NOMO-1 (cell line): Measurements from ENCODE around the gene PAWR.
"Not testable (repeated sequence)": the region's sequence is repeated elsewhere in the genome, so short reads cannot be mapped to it uniquely, and the experiment has no call there.

Source experiments
- DNase-seq, 2 experiments: peaks; one replicate each; lab custom pipeline; 2025; ENCODE audit not compliant: unreplicated experiment in 2 of 2; lab: John Stamatoyannopoulos, UW

PAWR gene

GRCh38 chr12:79596719-79597350, 93.9 kb downstream of the PAWR start:
- no peak for DNase-seq

DNA sequence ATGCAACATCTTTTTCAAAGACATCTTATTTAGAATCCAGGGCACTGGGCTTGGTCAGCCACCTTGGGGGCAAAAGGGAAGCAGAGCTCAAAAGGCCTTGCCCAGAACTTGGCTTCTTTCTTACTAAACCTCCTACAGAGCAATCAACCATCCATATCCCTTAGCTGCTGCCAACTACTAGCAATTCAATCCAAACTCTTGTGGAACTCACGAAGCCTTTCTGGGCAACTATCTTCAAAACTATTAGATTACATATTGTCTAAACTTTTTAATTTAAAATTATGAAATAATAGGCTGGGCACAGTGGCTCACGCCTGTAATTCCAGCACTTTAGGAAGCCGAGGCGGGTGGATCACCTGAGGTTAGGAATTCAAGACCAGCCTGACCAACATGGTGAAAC, 95.5 kb downstream of the PAWR start:
- no peak for DNase-seq

DNA sequence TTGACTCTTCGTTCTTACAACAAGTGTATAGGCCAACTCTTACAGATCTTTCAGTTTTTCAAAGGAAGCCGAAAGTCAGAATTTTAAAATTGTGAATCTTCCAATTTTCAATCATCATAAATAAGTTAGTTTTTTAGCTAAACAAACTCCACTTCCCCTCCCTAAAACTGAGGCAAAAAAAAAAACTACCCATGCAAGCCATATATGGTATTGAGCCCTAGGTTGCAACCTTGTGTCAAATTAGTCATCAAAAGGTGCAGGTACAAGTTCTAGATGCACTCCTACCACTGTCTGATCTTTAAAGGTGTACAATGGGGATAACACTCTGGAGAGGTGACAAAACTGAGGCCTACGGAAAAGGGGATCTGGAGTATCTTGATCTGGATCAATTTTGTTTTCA, 97.9 kb downstream of the PAWR start:
- DNase-seq = no peak

DNA sequence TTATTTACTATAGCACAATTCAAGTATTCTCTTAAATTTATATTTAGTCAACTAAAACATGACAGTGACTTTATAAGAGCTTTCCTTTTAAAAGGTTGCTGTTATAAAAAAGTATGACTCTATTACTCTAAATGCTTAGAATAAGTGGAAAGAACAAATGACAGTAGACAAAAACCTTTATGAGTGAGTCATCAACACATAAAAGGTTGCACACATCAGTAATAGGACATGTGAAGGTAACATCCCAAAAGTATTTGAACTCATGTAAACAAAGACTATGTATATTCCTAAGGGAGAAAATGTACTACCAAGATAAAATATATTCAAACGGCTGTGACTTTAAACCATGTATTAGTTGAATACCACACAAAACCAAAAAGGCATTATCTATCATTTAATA, 98.8 kb downstream of the PAWR start:
- no peak for DNase-seq

DNA sequence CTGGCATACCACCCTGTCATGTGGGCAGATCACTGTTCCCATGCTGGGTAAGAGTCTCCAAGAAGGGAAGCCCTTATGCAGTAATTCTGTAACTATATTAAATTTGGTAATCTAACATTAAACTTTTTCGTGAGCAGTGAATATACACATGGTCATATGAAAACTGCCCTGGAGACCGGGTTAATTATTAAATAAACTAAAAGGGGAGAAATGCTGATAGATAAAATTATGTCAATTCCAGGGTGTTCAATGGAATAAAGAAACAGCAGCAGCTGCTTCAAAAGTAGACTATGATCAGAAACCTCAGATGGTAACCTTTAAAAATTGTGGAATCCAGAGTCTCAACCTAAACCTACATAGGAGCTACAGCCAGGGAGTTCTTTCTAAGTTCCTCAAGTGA, 100.0 kb downstream of the PAWR start:
- DNase-seq = no peak

GRCh38 chr12:79587368-79587767, 103.4 kb downstream of the PAWR start:
- DNase-seq = no peak

DNA sequence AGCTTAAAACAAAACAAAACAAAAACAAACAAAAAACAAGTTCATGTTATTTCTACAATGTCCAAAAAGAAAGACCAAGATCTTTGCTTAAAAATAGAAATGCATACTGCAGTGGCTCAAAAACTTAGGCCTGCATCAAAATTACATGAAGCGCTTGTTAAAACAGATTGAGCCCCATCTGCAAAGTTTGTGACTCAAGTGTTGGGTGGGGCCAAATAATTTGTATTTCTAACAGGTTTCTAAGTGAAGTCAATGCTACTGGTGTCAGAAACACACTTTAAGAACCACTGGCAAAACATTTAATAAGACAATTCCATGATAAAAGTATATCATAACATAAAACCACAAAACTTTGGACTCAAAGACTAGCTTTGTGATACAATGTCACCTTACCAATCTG, 105.6 kb downstream of the PAWR start:
- no peak for DNase-seq

- DNase-seq = no peak
These were observed 116.9 kb downstream of the PAWR start for GRCh38 chr12:79573820-79574219.

- no peak for DNase-seq
These were observed 121.1 kb downstream of the PAWR start for GRCh38 chr12:79569679-79570078.

DNA sequence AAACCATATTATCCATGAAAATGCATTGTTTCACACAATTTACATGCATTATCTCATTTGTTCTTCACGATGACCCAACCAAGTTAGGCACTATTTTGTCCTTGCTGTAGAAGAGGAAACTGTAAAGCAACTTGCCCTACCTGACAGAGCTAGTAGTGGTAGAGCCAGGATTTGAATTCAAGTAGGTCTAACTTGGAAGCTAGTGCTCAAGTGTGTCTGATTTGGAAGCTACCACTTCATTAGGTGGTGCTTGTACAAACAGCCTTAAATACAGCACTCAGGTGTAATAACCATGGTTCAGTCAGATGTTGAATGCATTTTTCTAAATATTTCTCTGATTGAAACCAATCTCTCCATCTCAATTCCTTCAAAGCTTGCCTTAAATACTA, 123.6 kb downstream of the PAWR start:
- no peak for DNase-seq

DNA sequence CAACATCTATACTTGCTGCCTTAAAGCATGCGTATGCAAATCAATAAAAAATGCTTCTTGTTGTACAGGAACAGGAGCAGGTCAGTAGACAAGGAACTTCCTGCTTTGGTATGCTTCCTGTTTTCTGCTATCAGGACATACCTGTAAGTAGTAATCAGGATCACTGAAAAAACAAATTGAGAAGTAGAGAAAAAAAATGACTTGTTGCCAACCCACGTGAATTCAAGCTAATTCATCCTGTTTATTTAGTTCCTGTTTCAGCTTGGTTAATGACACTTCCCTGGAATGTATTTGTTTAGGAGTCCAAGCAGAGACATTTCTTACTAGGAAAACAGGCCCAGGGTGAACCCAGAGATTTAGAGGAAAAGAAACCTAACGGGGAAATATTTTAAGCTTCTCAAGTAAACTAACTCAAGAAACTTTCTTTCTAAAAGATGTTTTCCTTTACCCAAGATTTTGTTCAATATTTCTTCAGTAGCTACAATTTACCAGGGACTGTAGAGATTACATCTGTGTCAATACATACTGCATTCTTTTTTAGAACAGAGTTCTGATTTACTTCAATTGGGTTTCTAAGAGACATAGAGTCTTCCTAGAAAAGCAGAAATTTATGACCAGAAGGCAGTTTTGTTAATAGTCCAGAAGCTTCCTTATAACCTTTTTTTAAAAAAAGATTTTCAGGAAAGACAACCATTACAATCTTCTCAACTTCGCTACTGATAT, 124.2 kb downstream of the PAWR start:
- DNase-seq = no peak

- DNase-seq = not testable (repeated sequence)
These were observed 125.9 kb downstream of the PAWR start for GRCh38 chr12:79564727-79565350.

DNA sequence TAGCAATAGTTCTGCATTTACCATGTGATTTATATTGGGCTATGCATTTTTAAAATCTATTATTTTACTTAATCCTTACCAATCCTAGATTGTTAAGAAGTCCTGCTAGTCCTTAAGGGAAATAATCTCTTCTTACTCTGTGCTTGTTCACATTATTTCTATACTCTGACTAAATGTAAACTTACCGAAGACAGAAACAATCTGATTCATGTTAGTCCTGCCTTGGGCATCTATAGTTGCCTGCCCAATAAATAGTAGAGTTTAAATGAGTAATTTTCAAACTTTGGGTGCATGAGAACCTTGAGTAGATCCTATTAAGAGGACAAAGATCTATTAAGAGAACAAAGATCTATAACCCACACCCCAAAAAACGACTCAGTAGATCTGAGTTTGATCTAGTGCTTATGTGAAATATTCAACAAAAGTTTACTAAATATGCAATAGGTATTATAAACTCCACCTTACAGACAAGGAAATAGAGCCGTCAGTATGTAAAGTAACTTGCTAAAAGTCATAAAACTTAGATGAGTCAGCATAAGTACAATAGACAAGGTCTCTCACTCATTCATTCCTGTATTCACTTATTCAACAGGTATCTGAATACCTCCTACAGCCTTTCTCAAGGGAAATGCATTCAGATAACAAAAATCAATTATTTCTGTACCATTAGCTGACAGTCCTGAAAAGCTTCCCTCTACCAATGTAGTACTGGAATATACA, 127.6 kb downstream of the PAWR start:
- no peak for DNase-seq

GRCh38 chr12:79561401-79562132, 129.2 kb downstream of the PAWR start:
- no peak for DNase-seq

GRCh38 chr12:79560225-79560889, 130.4 kb downstream of the PAWR start:
- no peak for DNase-seq

DNA sequence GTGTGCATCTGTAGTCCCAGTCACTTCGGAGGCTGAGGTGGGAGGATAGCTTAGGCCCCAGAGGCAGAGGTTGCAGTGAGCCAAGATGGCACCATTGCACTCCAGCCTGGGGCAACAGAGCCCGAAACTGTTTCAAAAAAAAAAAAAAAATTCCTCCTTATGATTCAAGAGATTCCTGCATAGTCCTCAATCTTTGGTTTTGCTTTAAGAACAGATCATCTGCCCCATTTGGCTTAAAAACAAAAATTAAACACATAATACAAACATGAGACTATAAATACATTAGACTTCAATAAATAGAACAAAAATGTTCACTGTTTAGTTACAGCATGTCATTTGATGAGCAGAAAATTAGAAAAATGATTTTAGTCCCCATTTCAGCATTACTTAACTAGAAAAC, 131.2 kb downstream of the PAWR start:
- DNase-seq = no peak

DNA sequence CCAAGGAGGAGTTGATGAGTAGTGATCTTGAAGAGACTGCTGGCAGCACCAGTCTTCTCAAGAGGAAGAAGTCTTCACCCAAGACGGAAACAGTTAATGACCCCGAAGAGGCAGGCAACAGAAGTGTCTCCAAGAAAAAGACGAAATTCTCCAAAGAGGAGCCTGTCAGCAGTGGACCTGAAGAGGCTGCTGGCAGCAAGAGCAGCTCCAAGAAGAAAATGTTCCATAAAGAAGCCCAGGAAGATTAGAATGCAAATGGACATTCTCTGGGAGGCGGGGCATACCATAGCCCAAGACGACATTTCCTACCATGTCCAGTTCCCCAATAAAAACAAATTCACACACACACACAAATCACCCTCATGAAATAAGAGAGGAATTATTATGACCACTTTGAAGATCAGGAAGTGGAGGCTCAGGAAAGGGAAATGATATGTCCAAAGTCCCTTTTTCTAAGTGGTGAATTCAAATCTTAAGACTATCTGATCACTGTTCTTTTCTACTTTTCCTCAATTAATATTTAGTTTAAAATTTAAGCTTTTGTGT, 131.8 kb downstream of the PAWR start:
- DNase-seq = no peak

GRCh38 chr12:79557690-79558315, 133.0 kb downstream of the PAWR start:
- DNase-seq = no peak

- DNase-seq = peak in 1 of 2 experiments; percentile 5
These were observed 135.5 kb downstream of the PAWR start for GRCh38 chr12:79555028-79555925.
